WTC11 (cell line): Measurements from ENCODE around the gene CACUL1. TPM values are rescaled to one million over a fixed set of nuclear protein-coding genes. Genes with fewer than 3 reads are reported as not detected.

ENCODE experiments used
- ATF1 ChIP-seq: sonication (generic); formaldehyde crosslinking; IDR thresholded peaks from 2 replicates; pipeline ENCODE4 v1.8.1; 2023; ENCODE audit warnings: mild to moderate bottlenecking, moderate library complexity, missing genetic modification reagents
- CREB1 ChIP-seq: sonication (generic); formaldehyde crosslinking; IDR thresholded peaks from 2 replicates; pipeline ENCODE4 v1.8.0; 2023; ENCODE audit warnings: mild to moderate bottlenecking, missing genetic modification reagents
- FOXJ3 ChIP-seq: sonication (generic); formaldehyde crosslinking; IDR thresholded peaks from 2 replicates; pipeline ENCODE4 v1.9.0; 2021; ENCODE audit warnings: missing genetic modification reagents, mild to moderate bottlenecking, borderline replicate concordance
- FOXP1 ChIP-seq: sonication (generic); formaldehyde crosslinking; IDR thresholded peaks from 2 replicates; pipeline ENCODE4 v1.8.0; 2022; ENCODE audit warnings: missing genetic modification reagents, mild to moderate bottlenecking, moderate library complexity, borderline replicate concordance
- GTF2I ChIP-seq: fragments of 250-450 bp; sonication (Bioruptor Pico); conservative IDR thresholded peaks from 2 replicates; pipeline ENCODE4 v1.4.0; 2021; ENCODE audit warnings: mild to moderate bottlenecking
- KAT7 ChIP-seq: sonication (generic); formaldehyde crosslinking; IDR thresholded peaks from 2 replicates; pipeline ENCODE4 v1.8.1; 2023; ENCODE audit warnings: missing genetic modification reagents, mild to moderate bottlenecking, borderline replicate concordance
- MYBL2 ChIP-seq: sonication (generic); formaldehyde crosslinking; IDR thresholded peaks from 2 replicates; pipeline ENCODE4 v1.8.1; 2023; ENCODE audit warnings: mild to moderate bottlenecking, moderate library complexity, missing genetic modification reagents
- SP1 ChIP-seq: sonication (generic); formaldehyde crosslinking; conservative IDR thresholded peaks from 2 replicates; pipeline ENCODE4 v1.8.1; 2022; ENCODE audit warnings: missing genetic modification reagents
- TCF7 ChIP-seq: sonication (generic); formaldehyde crosslinking; IDR thresholded peaks from 2 replicates; pipeline ENCODE4 v1.8.0; 2022; ENCODE audit warnings: mild to moderate bottlenecking, low read depth, missing genetic modification reagents, moderate library complexity
- total RNA-seq: library from RNA; stranded (reverse); gene quantifications from 3 replicates; pipeline ENCODE4 v1.2.3, GENCODE V29; 2021
- TF ChIP-seq, protein P1 (sequence below): sonication (generic); formaldehyde crosslinking; conservative IDR thresholded peaks from 2 replicates; pipeline ENCODE4 v1.8.1; 2023; ENCODE audit warnings: mild to moderate bottlenecking, low read depth, missing genetic modification reagents, moderate library complexity
- TF ChIP-seq, protein P2 (sequence below): sonication (generic); formaldehyde crosslinking; IDR thresholded peaks from 2 replicates; pipeline ENCODE4 v1.8.0; 2023; ENCODE audit warnings: missing genetic modification reagents
- TF ChIP-seq, protein P3 (sequence below): sonication (generic); formaldehyde crosslinking; IDR thresholded peaks from 2 replicates; pipeline ENCODE4 v1.8.1; 2023; ENCODE audit warnings: mild to moderate bottlenecking, moderate library complexity, missing genetic modification reagents
- TF ChIP-seq, protein P4 (sequence below): sonication (generic); formaldehyde crosslinking; IDR thresholded peaks from 2 replicates; pipeline ENCODE4 v1.8.0; 2022; ENCODE audit warnings: mild to moderate bottlenecking, missing genetic modification reagents
- TF ChIP-seq, protein P5 (sequence below): fragments of 250-450 bp; sonication (Bioruptor Pico); IDR thresholded peaks from 2 replicates; pipeline ENCODE4 v2.1.2; 2022; ENCODE audit warnings: mild to moderate bottlenecking, moderate library complexity
- TF ChIP-seq, protein P6 (sequence below): sonication (generic); formaldehyde crosslinking; IDR thresholded peaks from 2 replicates; pipeline ENCODE4 v1.8.0; 2022; ENCODE audit warnings: mild to moderate bottlenecking, missing genetic modification reagents
- TF ChIP-seq, protein P7 (sequence below): sonication (generic); formaldehyde crosslinking; IDR thresholded peaks from 2 replicates; pipeline ENCODE4 v1.8.1; 2022; ENCODE audit warnings: mild to moderate bottlenecking, moderate library complexity, missing genetic modification reagents

The CACUL1 gene
- total RNA-seq, 1 experiment from 2014 or later, result 41.5 TPM

DNA sequence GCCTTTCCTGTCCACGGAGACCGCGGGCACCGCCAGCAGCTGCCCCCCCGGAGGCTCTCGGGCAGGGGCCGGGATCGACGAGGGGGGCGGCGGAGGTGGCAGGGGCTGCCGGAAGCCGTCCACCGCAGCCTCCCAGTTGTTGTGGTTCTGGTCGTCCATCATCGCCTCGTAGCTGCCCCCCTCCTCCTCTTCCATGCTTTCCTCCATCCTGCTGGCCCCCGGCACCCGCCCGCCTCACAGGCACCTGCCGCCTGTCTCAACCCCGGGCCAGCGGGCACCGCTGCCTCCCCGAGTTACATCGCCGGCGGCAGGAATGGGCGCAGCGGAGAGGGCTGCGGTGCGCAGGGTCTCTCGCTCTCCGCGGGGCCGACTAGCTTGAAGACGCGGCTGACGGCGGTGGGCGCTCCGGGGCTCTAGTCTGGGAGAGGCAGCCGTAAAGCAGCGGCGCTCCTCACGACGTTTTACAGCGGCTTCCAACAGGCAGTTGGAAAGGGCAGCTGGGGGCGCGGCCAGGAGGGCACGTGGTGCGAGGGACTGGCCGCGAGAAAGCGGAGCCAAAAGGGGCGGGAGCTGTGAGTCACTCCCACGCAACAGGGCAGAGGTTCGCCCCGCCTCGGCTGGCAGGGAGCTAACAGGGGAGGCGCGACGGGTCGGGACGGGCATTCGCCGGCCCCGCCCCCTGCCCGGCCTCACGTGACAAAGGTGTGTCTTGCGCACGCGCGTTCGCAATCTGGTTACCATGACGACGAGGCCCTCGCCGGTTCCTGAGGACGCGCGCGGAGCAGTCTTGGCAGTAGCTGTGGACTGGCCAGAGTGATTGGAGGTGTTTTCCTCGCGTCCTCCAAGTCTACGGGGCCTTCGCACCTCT lies at the start of gene CACUL1 (continued):
- TF ChIP-seq, protein P1, sequence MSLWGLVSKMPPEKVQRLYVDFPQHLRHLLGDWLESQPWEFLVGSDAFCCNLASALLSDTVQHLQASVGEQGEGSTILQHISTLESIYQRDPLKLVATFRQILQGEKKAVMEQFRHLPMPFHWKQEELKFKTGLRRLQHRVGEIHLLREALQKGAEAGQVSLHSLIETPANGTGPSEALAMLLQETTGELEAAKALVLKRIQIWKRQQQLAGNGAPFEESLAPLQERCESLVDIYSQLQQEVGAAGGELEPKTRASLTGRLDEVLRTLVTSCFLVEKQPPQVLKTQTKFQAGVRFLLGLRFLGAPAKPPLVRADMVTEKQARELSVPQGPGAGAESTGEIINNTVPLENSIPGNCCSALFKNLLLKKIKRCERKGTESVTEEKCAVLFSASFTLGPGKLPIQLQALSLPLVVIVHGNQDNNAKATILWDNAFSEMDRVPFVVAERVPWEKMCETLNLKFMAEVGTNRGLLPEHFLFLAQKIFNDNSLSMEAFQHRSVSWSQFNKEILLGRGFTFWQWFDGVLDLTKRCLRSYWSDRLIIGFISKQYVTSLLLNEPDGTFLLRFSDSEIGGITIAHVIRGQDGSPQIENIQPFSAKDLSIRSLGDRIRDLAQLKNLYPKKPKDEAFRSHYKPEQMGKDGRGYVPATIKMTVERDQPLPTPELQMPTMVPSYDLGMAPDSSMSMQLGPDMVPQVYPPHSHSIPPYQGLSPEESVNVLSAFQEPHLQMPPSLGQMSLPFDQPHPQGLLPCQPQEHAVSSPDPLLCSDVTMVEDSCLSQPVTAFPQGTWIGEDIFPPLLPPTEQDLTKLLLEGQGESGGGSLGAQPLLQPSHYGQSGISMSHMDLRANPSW (CRISPR knock-in tag), result no peak
- peak; percentile 8; the same call in 1 of the 2 replicates for TF ChIP-seq CREB1 (CRISPR knock-in tag)
- TF ChIP-seq, protein P2, sequence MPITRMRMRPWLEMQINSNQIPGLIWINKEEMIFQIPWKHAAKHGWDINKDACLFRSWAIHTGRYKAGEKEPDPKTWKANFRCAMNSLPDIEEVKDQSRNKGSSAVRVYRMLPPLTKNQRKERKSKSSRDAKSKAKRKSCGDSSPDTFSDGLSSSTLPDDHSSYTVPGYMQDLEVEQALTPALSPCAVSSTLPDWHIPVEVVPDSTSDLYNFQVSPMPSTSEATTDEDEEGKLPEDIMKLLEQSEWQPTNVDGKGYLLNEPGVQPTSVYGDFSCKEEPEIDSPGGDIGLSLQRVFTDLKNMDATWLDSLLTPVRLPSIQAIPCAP, result no peak
- TF ChIP-seq FOXP1 (CRISPR knock-in tag), result peak; percentile 71
- TF ChIP-seq, protein P3, sequence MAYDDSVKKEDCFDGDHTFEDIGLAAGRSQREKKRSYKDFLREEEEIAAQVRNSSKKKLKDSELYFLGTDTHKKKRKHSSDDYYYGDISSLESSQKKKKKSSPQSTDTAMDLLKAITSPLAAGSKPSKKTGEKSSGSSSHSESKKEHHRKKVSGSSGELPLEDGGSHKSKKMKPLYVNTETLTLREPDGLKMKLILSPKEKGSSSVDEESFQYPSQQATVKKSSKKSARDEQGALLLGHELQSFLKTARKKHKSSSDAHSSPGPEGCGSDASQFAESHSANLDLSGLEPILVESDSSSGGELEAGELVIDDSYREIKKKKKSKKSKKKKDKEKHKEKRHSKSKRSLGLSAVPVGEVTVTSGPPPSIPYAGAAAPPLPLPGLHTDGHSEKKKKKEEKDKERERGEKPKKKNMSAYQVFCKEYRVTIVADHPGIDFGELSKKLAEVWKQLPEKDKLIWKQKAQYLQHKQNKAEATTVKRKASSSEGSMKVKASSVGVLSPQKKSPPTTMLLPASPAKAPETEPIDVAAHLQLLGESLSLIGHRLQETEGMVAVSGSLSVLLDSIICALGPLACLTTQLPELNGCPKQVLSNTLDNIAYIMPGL, result peak; percentile 76; the same call in 1 of the 2 replicates
- no peak for TF ChIP-seq TCF7 (CRISPR knock-in tag)
- TF ChIP-seq KAT7 (CRISPR knock-in tag), result no peak
- no peak for TF ChIP-seq GTF2I (CRISPR knock-in tag)
- TF ChIP-seq, protein P4, sequence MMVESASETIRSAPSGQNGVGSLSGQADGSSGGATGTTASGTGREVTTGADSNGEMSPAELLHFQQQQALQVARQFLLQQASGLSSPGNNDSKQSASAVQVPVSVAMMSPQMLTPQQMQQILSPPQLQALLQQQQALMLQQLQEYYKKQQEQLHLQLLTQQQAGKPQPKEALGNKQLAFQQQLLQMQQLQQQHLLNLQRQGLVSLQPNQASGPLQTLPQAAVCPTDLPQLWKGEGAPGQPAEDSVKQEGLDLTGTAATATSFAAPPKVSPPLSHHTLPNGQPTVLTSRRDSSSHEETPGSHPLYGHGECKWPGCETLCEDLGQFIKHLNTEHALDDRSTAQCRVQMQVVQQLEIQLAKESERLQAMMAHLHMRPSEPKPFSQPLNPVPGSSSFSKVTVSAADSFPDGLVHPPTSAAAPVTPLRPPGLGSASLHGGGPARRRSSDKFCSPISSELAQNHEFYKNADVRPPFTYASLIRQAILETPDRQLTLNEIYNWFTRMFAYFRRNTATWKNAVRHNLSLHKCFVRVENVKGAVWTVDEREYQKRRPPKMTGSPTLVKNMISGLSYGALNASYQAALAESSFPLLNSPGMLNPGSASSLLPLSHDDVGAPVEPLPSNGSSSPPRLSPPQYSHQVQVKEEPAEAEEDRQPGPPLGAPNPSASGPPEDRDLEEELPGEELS (CRISPR knock-in tag), result no peak
- TF ChIP-seq MYBL2, result peak; percentile 64; the same call in 1 of the 2 replicates
- peak; percentile 90 for TF ChIP-seq SP1 (CRISPR knock-in tag)
- no peak for TF ChIP-seq FOXJ3 (CRISPR knock-in tag)
- TF ChIP-seq, protein P5, sequence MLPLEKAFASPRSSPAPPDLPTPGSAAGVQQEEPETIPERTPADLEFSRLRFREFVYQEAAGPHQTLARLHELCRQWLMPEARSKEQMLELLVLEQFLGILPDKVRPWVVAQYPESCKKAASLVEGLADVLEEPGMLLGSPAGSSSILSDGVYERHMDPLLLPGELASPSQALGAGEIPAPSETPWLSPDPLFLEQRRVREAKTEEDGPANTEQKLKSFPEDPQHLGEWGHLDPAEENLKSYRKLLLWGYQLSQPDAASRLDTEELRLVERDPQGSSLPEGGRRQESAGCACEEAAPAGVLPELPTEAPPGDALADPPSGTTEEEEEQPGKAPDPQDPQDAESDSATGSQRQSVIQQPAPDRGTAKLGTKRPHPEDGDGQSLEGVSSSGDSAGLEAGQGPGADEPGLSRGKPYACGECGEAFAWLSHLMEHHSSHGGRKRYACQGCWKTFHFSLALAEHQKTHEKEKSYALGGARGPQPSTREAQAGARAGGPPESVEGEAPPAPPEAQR (CRISPR knock-in tag), result no peak
- no peak for TF ChIP-seq ATF1
- TF ChIP-seq, protein P6, sequence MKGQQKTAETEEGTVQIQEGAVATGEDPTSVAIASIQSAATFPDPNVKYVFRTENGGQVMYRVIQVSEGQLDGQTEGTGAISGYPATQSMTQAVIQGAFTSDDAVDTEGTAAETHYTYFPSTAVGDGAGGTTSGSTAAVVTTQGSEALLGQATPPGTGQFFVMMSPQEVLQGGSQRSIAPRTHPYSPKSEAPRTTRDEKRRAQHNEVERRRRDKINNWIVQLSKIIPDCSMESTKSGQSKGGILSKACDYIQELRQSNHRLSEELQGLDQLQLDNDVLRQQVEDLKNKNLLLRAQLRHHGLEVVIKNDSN (CRISPR knock-in tag), result peak; percentile 100
- TF ChIP-seq, protein P7, sequence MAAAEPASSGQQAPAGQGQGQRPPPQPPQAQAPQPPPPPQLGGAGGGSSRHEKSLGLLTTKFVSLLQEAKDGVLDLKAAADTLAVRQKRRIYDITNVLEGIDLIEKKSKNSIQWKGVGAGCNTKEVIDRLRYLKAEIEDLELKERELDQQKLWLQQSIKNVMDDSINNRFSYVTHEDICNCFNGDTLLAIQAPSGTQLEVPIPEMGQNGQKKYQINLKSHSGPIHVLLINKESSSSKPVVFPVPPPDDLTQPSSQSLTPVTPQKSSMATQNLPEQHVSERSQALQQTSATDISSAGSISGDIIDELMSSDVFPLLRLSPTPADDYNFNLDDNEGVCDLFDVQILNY (CRISPR knock-in tag), result peak; percentile 16; the same call in 1 of the 2 replicates
